GM12864 (cell line): ENCODE results near the gene KAT5.
"Not testable (repeated sequence)": the region's sequence is repeated elsewhere in the genome, so short reads cannot be mapped to it uniquely, and the experiment has no call there.

Source experiments
- DNase-seq: peaks from one replicate; pipeline ENCODE4 v3.0.0-alpha.2; 2011; ENCODE audit warnings: low read depth
- H3K4me3 ChIP-seq: 2 replicates; pipeline ENCODE4 v1.5.1; 2011; ENCODE audit warnings: mild to moderate bottlenecking, low read depth, low read length, control low read depth
- CTCF ChIP-seq: IDR thresholded peaks from 2 replicates; pipeline ENCODE4 v1.5.1; 2011; ENCODE audit warnings: low read depth, mild to moderate bottlenecking, moderate library complexity, low read length, control low read depth, inconsistent platforms; ENCODE audit errors: missing control alignments

Gene KAT5

GRCh38 chr11:65730461-65730860 is 18.4 kb downstream of the KAT5 start:
- H3K4me3 ChIP-seq, result no peak overlapping the region
- DNase-seq, result no peak
- no peak for TF ChIP-seq CTCF

- not testable (repeated sequence) for H3K4me3 ChIP-seq, DNase-seq
Measured at GRCh38 chr11:65735111-65735510, 23.1 kb downstream of the KAT5 start.

DNA sequence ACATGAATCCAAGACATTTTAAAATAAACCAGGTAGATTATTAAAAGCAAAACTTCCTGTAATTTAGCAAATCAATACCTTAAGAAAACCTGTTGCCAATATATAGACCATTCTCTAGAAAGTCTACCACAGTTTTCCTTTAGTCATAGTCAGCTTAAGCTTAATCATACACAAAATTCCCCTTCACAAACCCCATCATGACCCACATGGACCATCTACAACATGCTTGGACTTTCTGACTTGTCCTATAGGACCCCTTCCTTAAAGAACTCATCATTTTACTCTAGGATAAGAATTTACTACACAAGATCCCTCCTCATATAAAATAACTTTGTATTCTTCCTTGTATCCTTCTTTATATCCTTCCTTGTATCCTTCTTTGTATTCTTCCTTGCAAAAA is 24.8 kb downstream of the KAT5 start:
- TF ChIP-seq CTCF, result no peak
- no peak for DNase-seq
- no peak overlapping the region for H3K4me3 ChIP-seq

GRCh38 chr11:65739022-65739421 is 27.0 kb downstream of the KAT5 start:
- H3K4me3 ChIP-seq, result no peak overlapping the region
- no peak for TF ChIP-seq CTCF
- DNase-seq, result no peak

DNA sequence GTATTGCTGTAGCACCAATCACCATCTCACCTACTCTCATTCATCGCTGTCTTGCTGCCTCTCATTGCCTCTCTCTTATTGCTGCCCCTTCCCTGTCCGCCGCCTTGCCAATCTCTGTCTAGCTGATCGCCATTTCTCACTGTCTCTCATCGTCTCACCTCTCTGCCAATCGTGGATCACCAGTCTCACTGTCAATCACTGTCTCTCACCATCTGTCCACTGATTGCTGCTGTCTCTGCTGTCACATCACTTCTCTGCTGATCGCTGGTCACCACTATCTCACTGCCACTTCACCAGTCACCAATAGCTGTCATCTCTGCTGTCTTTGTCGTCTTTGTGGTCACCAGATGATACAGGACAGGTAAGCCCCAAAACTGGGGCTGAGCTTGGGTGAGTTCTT is 29.1 kb downstream of the KAT5 start:
- no peak overlapping the region for H3K4me3 ChIP-seq
- DNase-seq, result no peak
- no peak for TF ChIP-seq CTCF

- no peak for TF ChIP-seq CTCF
- no peak overlapping the region for H3K4me3 ChIP-seq
- no peak for DNase-seq
Measured at GRCh38 chr11:65742353-65742752, 30.3 kb downstream of the KAT5 start.

DNA sequence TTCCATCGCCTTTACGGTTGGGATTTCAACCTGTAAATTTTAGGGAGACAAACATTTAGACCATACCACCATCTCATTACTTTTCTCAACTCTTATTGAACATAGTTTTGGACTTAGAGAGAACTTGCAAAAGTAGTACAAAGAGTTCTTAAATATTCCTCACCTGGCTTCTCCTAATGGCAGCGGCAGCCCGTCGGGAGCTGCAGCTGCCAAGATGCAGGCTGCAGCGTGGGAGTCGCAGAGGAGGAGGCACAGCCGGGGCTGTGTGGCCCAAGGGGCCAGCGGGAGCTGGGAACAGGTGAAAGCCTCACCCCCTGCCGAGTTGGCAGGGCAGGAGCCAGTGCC is 31.6 kb downstream of the KAT5 start:
- no peak for TF ChIP-seq CTCF
- no peak overlapping the region for H3K4me3 ChIP-seq
- DNase-seq, result no peak
